Activated T-cell treated with anti-CD3 and anti-CD28 coated beads, Interleukin-2, amount 50 U/mL, for 24 hours (primary cell): ENCODE data around the gene HTT.

Experiments used
- DNase-seq: peaks from one replicate; pipeline ENCODE4 v3.0.0-alpha.2; 2020
- H3K27ac Mint-ChIP-seq: 2 replicates; pipeline ENCODE4 v1.8.0; 2020; ENCODE audit warnings: mild to moderate bottlenecking, mixed read lengths
- H3K27me3 Mint-ChIP-seq: 2 replicates; pipeline ENCODE4 v1.8.0; 2020; ENCODE audit warnings: mixed read lengths
- H3K36me3 Mint-ChIP-seq: 2 replicates; pipeline ENCODE4 v1.8.0; 2020; ENCODE audit warnings: low read depth, mixed read lengths
- H3K4me1 Mint-ChIP-seq: 2 replicates; pipeline ENCODE4 v1.8.0; 2020; ENCODE audit warnings: low read depth, mixed read lengths
- H3K4me3 Mint-ChIP-seq: 2 replicates; pipeline ENCODE4 v1.8.0; 2020; ENCODE audit warnings: mild to moderate bottlenecking, moderate library complexity, mixed read lengths
- H3K9me3 Mint-ChIP-seq: 2 replicates; pipeline ENCODE4 v1.8.0; 2020; ENCODE audit warnings: mixed read lengths

Gene HTT

GRCh38 chr4:3244747-3245146 lies 170.3 kb downstream of the HTT start:
- no peak for DNase-seq
- H3K36me3 Mint-ChIP-seq: peaks cover 33% of the 10 kb centered on the region
- H3K4me3 Mint-ChIP-seq: no peak overlapping the region
- no peaks in the 10 kb centered on the region for H3K27me3 Mint-ChIP-seq
- no peak overlapping the region for H3K27ac Mint-ChIP-seq
- no peaks in the 10 kb centered on the region for H3K9me3 Mint-ChIP-seq
- peaks cover 12% of the 10 kb centered on the region for H3K4me1 Mint-ChIP-seq

GRCh38 chr4:3245676-3246075 lies 171.2 kb downstream of the HTT start:
- no peaks in the 10 kb centered on the region for H3K27me3 Mint-ChIP-seq
- no peak overlapping the region for H3K27ac Mint-ChIP-seq
- H3K9me3 Mint-ChIP-seq: no peaks in the 10 kb centered on the region
- DNase-seq: no peak
- H3K4me1 Mint-ChIP-seq: peaks cover 12% of the 10 kb centered on the region
- H3K4me3 Mint-ChIP-seq: no peak overlapping the region
- H3K36me3 Mint-ChIP-seq: peaks cover 25% of the 10 kb centered on the region

GRCh38 chr4:3246458-3247398 lies 172.2 kb downstream of the HTT start:
- Mint-ChIP-seq H3K4me3 (no peak overlapping the region), H3K9me3 (no peaks in the 10 kb centered on the region), H3K27me3 (no peaks in the 10 kb centered on the region), H3K4me1 (peaks cover 12% of the 10 kb centered on the region), H3K36me3 (peaks cover 15% of the 10 kb centered on the region), H3K27ac (no peak overlapping the region)
- no peak for DNase-seq

GRCh38 chr4:3247399-3248177 lies 173.1 kb downstream of the HTT start:
- no peak overlapping the region for H3K4me3 Mint-ChIP-seq
- peaks cover 8% of the 10 kb centered on the region for H3K4me1 Mint-ChIP-seq
- no peaks in the 10 kb centered on the region for H3K9me3 Mint-ChIP-seq
- no peak overlapping the region for H3K27ac Mint-ChIP-seq
- DNase-seq: no peak
- no peaks in the 10 kb centered on the region for H3K27me3 Mint-ChIP-seq
- peaks cover 8% of the 10 kb centered on the region for H3K36me3 Mint-ChIP-seq

- H3K4me3 Mint-ChIP-seq: no peak overlapping the region
- H3K4me1 Mint-ChIP-seq: peaks cover 3% of the 10 kb centered on the region
- H3K27ac Mint-ChIP-seq: no peak overlapping the region
- no peak for DNase-seq
- H3K27me3 Mint-ChIP-seq: no peaks in the 10 kb centered on the region
- H3K9me3 Mint-ChIP-seq: no peaks in the 10 kb centered on the region
- peaks cover 3% of the 10 kb centered on the region for H3K36me3 Mint-ChIP-seq
Measured at GRCh38 chr4:3248178-3248480, 173.6 kb downstream of the HTT start.

GRCh38 chr4:3248811-3249661 lies 174.6 kb downstream of the HTT start, which contains the start of gene MSANTD1:
Gene MSANTD1 (plus strand): TSS chr4:3249159. CDS start chr4:3249223, 64 bp downstream.
- no peak for DNase-seq
- Mint-ChIP-seq H3K9me3 (no peaks in the 10 kb centered on the region), H3K36me3 (peaks cover 2% of the 10 kb centered on the region), H3K4me3 (no peak within 1 kb of the TSS), H3K27me3 (no peaks in the 10 kb centered on the region), H3K27ac (peak within 1 kb of the TSS; percentile 33), H3K4me1 (no peaks in the 10 kb centered on the region)

GRCh38 chr4:3249711-3250437 lies 175.4 kb downstream of the HTT start:
- Mint-ChIP-seq H3K4me3 (no peak overlapping the region), H3K27ac (no peak overlapping the region), H3K9me3 (no peaks in the 10 kb centered on the region), H3K27me3 (no peaks in the 10 kb centered on the region), H3K4me1 (no peaks in the 10 kb centered on the region), H3K36me3 (peaks cover 2% of the 10 kb centered on the region)
- DNase-seq: no peak

- H3K4me3 Mint-ChIP-seq: no peak overlapping the region
- no peaks in the 10 kb centered on the region for H3K9me3 Mint-ChIP-seq
- H3K36me3 Mint-ChIP-seq: peaks cover 2% of the 10 kb centered on the region
- H3K27ac Mint-ChIP-seq: no peak overlapping the region
- no peak for DNase-seq
- H3K27me3 Mint-ChIP-seq: no peaks in the 10 kb centered on the region
- H3K4me1 Mint-ChIP-seq: no peaks in the 10 kb centered on the region
Measured at GRCh38 chr4:3250438-3250955, 176.0 kb downstream of the HTT start.

- no peak overlapping the region for H3K4me3 Mint-ChIP-seq
- H3K27ac Mint-ChIP-seq: no peak overlapping the region
- H3K27me3 Mint-ChIP-seq: no peaks in the 10 kb centered on the region
- DNase-seq: no peak
- H3K36me3 Mint-ChIP-seq: peaks cover 3% of the 10 kb centered on the region
- H3K4me1 Mint-ChIP-seq: no peaks in the 10 kb centered on the region
- H3K9me3 Mint-ChIP-seq: no peaks in the 10 kb centered on the region
Measured at GRCh38 chr4:3250956-3251690, 176.6 kb downstream of the HTT start.

GRCh38 chr4:3251691-3252479 lies 177.4 kb downstream of the HTT start:
- H3K4me1 Mint-ChIP-seq: no peaks in the 10 kb centered on the region
- no peaks in the 10 kb centered on the region for H3K9me3 Mint-ChIP-seq
- H3K27me3 Mint-ChIP-seq: no peaks in the 10 kb centered on the region
- DNase-seq: no peak
- H3K36me3 Mint-ChIP-seq: peaks cover 6% of the 10 kb centered on the region
- no peak overlapping the region for H3K4me3 Mint-ChIP-seq
- no peak overlapping the region for H3K27ac Mint-ChIP-seq

GRCh38 chr4:3252480-3252828 lies 178.0 kb downstream of the HTT start:
- H3K4me3 Mint-ChIP-seq: no peak overlapping the region
- H3K9me3 Mint-ChIP-seq: no peaks in the 10 kb centered on the region
- DNase-seq: no peak
- no peaks in the 10 kb centered on the region for H3K27me3 Mint-ChIP-seq
- no peak overlapping the region for H3K27ac Mint-ChIP-seq
- H3K36me3 Mint-ChIP-seq: peaks cover 6% of the 10 kb centered on the region
- H3K4me1 Mint-ChIP-seq: no peaks in the 10 kb centered on the region

- no peak for DNase-seq
- Mint-ChIP-seq H3K9me3 (no peaks in the 10 kb centered on the region), H3K4me3 (no peak overlapping the region), H3K27ac (no peak overlapping the region), H3K36me3 (peaks cover 6% of the 10 kb centered on the region), H3K4me1 (no peaks in the 10 kb centered on the region), H3K27me3 (no peaks in the 10 kb centered on the region)
Measured at GRCh38 chr4:3252831-3253641, 178.6 kb downstream of the HTT start.
